Measurements from ENCODE around the gene RGMB. TPM values are rescaled to one million over a fixed set of nuclear protein-coding genes. Genes with fewer than 3 reads are reported as not detected.
A peak's percentile ranks its signal among the peaks of the same experiment; 100 is the strongest.

The RGMB gene
- total RNA-seq, 4 donors from 2014 or later, result 39.0 to 125 (median 50.3) TPM

- Histone ChIP-seq H3K9me3 (no peaks in the 10 kb centered on the region), H3K36me3 (no peaks in the 10 kb centered on the region), H3K27ac (peak overlapping the region; percentile 84 to 99 (median 98)), H3K4me3 (peak overlapping the region; percentile 30 to 67 (median 63)), H3K4me1 (peaks cover 0 to 57% (median 27%) of the 10 kb centered on the region in 4 donors), H3K27me3 (peaks cover 7% of the 10 kb centered on the region)
- in situ Hi-C loops (cut with MboI; ENCODE audit: low pct_ligation_motif_present in 1 of 4, low pct_unique_long_range_greater_than_20kb in 1 of 4, low sequenced_read_pairs in 3 of 4) (loop anchor here in 2 of 4 donors (25.0 kb wide), 2 partner anchors 1234 to 1584 kb away; partner anchors contain the start of gene RIOK2 (in 1 of the 2)), intact Hi-C loops (cut with DNase I; ENCODE audit: low total_unique reads) (no loop called here)
- TF ChIP-seq POLR2AphosphoS5 (IDR thresholded peaks at IDR 0.05), result peak; percentile 11 to 66 (median 21)
- peak; percentile 87 to 99 (median 96) for TF ChIP-seq CTCF (IDR thresholded peaks at IDR 0.05)
- peak; percentile 42 for TF ChIP-seq POLR2A (IDR thresholded peaks at IDR 0.05)
- no peak for TF ChIP-seq EP300 (IDR thresholded peaks at IDR 0.05; ENCODE audit: low read depth)
- 1 to 4% methylated on average over 16 to 18 of the region's 18 CpGs for WGBS, 2 donors (ENCODE audit: low coverage in 1 of 2)
- DNase-seq, result peak; percentile 80
Measured at GRCh38 chr5:98771382-98772109, 1.9 kb upstream of the RGMB start.

DNA sequence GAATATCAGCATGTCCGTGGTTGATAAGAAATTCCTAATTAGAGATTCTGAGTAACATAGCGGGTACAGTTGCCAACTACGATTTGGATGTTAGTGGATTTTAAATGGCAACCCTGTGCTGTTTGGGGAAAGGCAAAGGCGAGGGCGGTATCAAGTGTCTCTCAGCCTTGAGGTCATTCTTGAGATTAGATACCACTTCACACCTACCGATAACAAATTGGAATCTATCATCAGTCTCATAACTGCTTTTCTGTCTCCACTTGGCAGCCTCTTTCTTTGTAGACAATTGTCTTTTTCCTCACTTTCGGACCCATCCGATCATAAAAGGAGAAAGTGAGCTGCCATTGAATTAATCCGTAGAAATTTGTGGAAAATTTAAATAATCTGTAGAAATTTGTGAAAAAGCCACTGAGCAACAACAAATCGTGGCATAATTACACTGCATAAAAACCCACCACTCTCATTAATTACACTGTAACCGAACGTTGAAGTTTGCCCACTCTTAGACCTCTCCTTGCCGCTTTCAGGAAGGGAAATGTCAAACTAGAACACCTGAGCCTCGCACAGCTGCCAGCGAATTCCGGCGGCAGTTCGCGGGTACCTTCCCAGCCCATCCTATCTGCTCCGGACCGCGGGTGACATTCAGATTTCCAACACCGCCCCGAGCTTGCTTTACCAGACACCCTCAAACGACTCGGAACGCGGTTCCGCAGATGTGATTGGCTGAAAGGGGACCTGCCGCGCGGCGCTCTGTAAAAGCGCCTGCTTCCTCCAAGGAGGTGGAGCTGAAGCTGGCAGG is 849 bp upstream of the RGMB start:
- peaks cover 0 to 65% (median 29%) of the 10 kb centered on the region in 4 donors for H3K4me1 ChIP-seq
- intact Hi-C loops (cut with DNase I; ENCODE audit: low total_unique reads) (no loop called here), in situ Hi-C loops (cut with MboI; ENCODE audit: low pct_ligation_motif_present in 1 of 4, low pct_unique_long_range_greater_than_20kb in 1 of 4, low sequenced_read_pairs in 3 of 4) (loop anchor here in 2 of 4 donors (25.0 kb wide), 2 partner anchors 1235 to 1585 kb away; partner anchors contain the start of gene RIOK2 (in 1 of the 2))
- H3K4me3 ChIP-seq, result peak overlapping the region; percentile 1 to 84 (median 76)
- H3K9me3 ChIP-seq, result no peaks in the 10 kb centered on the region
- WGBS, 2 donors (ENCODE audit: low coverage in 1 of 2), result 9 to 26% methylated on average over 13 to 34 of the region's 34 CpGs
- H3K27ac ChIP-seq, result peak overlapping the region; percentile 91 to 99 (median 98)
- no peaks in the 10 kb centered on the region for H3K36me3 ChIP-seq
- TF ChIP-seq POLR2A (IDR thresholded peaks at IDR 0.05) (no peak), POLR2AphosphoS5 (IDR thresholded peaks at IDR 0.05) (no peak), EP300 (IDR thresholded peaks at IDR 0.05; ENCODE audit: low read depth) (no peak), CTCF (IDR thresholded peaks at IDR 0.05) (no peak)
- DNase-seq, result peak; percentile 86
- H3K27me3 ChIP-seq, result peaks cover 7% of the 10 kb centered on the region

DNA sequence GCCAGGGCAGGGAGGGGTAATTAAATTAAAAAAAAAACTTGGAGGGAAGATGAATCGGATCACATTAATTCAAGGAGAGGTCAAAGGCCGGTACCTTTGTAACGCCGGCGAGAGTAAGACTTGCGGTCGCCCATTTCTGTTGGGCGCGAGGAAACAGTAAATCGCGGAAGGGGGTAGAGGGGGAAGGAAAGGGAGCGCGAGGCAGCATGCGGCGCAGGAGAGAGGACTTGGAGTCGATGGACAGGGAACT is 324 bp upstream of the RGMB start:
- peaks cover 7% of the 10 kb centered on the region for H3K27me3 ChIP-seq
- no peak for DNase-seq
- no peaks in the 10 kb centered on the region for H3K9me3 ChIP-seq
- H3K4me1 ChIP-seq, result peaks cover 0 to 64% (median 33%) of the 10 kb centered on the region in 4 donors
- 0 to 1% methylated on average over 16 of the region's 16 CpGs for WGBS, 2 donors (ENCODE audit: low coverage in 1 of 2)
- H3K36me3 ChIP-seq, result no peaks in the 10 kb centered on the region
- intact Hi-C loops (cut with DNase I; ENCODE audit: low total_unique reads), result no loop called here
- in situ Hi-C loops (cut with MboI; ENCODE audit: low pct_ligation_motif_present in 1 of 4, low pct_unique_long_range_greater_than_20kb in 1 of 4, low sequenced_read_pairs in 3 of 4), result loop anchor here in 2 of 4 donors (25.0 kb wide), 2 partner anchors 1236 to 1586 kb away; partner anchors contain the start of gene RIOK2 (in 1 of the 2)
- H3K4me3 ChIP-seq, result peak overlapping the region; percentile 1 to 84 (median 76)
- TF ChIP-seq POLR2A (IDR thresholded peaks at IDR 0.05) (no peak), POLR2AphosphoS5 (IDR thresholded peaks at IDR 0.05) (peak in 1 of 3 donors; percentile 80), EP300 (IDR thresholded peaks at IDR 0.05; ENCODE audit: low read depth) (no peak), CTCF (IDR thresholded peaks at IDR 0.05) (no peak)
- H3K27ac ChIP-seq, result peak overlapping the region; percentile 91 to 99 (median 98)
